ENCODE measurements around the gene INPP5D. TPM values are rescaled to one million over a fixed set of nuclear protein-coding genes. Genes with fewer than 3 reads are reported as not detected.

INPP5D gene
- total and polyA plus RNA-seq, 2 donors (not counting 1 experiment from before 2014, with no cell fraction given): 0.01 to 0.33 TPM

DNA sequence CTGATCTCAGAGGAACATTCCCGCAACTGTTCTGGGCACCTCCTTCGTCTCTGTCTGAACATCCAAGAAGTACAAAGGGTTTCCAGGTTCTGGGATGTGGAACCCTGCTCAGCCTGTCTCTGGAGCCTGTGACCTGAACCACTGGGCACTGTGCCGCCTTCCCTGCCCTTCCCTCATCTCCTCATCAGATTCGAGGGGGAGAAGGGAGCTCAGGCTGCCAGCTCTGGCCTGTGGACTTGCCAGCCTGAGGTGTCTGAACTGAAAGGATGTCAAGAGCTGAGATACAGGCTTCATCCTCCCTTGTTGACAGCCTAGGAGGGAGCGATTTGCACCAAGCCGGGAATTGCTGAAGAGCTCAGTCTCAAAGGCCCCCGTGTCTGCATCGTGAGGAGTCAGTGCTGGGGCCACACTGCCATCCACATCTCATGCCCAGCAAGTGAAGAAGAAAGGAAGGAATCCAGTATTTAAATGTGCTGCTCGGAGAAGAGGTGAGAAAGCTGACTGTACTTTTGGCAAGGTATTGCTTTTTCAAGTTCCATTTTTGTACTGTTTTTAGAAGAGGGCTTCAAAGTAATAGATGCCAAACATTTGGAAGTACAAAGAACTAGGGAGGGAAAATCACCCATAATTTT, 15.1 kb upstream of the INPP5D start:
- peak; percentile 38 for TF ChIP-seq EZH2 (IDR thresholded peaks at IDR 0.05; ENCODE audit: low read length, missing control alignments)
- TF ChIP-seq, protein P1, sequence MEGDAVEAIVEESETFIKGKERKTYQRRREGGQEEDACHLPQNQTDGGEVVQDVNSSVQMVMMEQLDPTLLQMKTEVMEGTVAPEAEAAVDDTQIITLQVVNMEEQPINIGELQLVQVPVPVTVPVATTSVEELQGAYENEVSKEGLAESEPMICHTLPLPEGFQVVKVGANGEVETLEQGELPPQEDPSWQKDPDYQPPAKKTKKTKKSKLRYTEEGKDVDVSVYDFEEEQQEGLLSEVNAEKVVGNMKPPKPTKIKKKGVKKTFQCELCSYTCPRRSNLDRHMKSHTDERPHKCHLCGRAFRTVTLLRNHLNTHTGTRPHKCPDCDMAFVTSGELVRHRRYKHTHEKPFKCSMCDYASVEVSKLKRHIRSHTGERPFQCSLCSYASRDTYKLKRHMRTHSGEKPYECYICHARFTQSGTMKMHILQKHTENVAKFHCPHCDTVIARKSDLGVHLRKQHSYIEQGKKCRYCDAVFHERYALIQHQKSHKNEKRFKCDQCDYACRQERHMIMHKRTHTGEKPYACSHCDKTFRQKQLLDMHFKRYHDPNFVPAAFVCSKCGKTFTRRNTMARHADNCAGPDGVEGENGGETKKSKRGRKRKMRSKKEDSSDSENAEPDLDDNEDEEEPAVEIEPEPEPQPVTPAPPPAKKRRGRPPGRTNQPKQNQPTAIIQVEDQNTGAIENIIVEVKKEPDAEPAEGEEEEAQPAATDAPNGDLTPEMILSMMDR (conservative IDR thresholded peaks at IDR 0.05 in 1 of 2, IDR thresholded peaks at IDR 0.05 in 1 of 2; ENCODE audit: low read depth in 1 of 2, low read length in 2 of 2): no peak
- H3K4me1 ChIP-seq (ENCODE audit: control insufficient read depth, extremely low read depth, insufficient read depth, low read length): no peaks in the 10 kb centered on the region
- H3K27ac ChIP-seq (ENCODE audit: insufficient read depth, low read length): no peak overlapping the region
- DNase-seq (ENCODE audit: low read depth in 2 of 2): no peak
- H4K20me1 ChIP-seq (ENCODE audit: control insufficient read depth, extremely low read depth, insufficient read depth, low read length): no peaks in the 10 kb centered on the region
- H3K79me2 ChIP-seq (ENCODE audit: control insufficient read depth, insufficient read depth, low read length): no peaks in the 10 kb centered on the region
- H3K36me3 ChIP-seq (ENCODE audit: control insufficient read depth, insufficient read depth, low read length): no peaks in the 10 kb centered on the region
- no peak overlapping the region for H3K9ac ChIP-seq (ENCODE audit: insufficient read depth, low read length)
- no peak overlapping the region for H2AFZ ChIP-seq (ENCODE audit: low read length)
- no peak overlapping the region for H3K4me3 ChIP-seq (replicated peaks in 1 of 4; ENCODE audit: control extremely low read depth in 1 of 4, insufficient read depth in 1 of 4, low read depth in 3 of 4, low read length in 4 of 4)
- peaks cover 4% of the 10 kb centered on the region for H3K27me3 ChIP-seq (ENCODE audit: control insufficient read depth, insufficient read depth, low read length)
- H3K9me3 ChIP-seq (ENCODE audit: control insufficient read depth, insufficient read depth, low read depth, low read length): no peaks in the 10 kb centered on the region
- H3K4me2 ChIP-seq (ENCODE audit: extremely low read depth, insufficient read depth, low read length): no peak overlapping the region

DNA sequence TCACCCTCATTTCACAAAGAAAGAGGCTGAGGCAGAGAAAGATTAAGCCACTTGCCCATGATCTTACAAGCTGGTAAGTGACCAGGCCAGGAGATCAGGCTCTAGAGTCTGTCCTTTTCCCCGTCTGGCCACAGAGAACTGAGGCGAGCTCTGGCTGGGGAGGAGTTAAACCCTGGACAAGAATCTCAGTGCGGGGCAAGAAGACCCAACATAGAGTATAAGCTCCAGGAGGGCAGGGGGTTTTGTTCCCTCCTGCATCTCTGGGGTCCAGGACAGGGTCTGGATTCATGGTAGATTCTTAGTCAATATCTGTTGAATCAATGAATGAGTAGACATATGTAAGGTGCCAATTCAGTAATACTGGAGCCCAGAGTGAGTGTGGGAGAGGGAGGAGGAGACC, 12.9 kb upstream of the INPP5D start:
- no peak for DNase-seq (ENCODE audit: low read depth in 2 of 2)
- no peaks in the 10 kb centered on the region for H4K20me1 ChIP-seq (ENCODE audit: control insufficient read depth, extremely low read depth, insufficient read depth, low read length)
- no peak overlapping the region for H2AFZ ChIP-seq (ENCODE audit: low read length)
- H3K36me3 ChIP-seq (ENCODE audit: control insufficient read depth, insufficient read depth, low read length): no peaks in the 10 kb centered on the region
- no peak overlapping the region for H3K9ac ChIP-seq (ENCODE audit: insufficient read depth, low read length)
- no peaks in the 10 kb centered on the region for H3K79me2 ChIP-seq (ENCODE audit: control insufficient read depth, insufficient read depth, low read length)
- H3K27ac ChIP-seq (ENCODE audit: insufficient read depth, low read length): no peak overlapping the region
- peaks cover 4% of the 10 kb centered on the region for H3K27me3 ChIP-seq (ENCODE audit: control insufficient read depth, insufficient read depth, low read length)
- H3K4me3 ChIP-seq (replicated peaks in 1 of 4; ENCODE audit: control extremely low read depth in 1 of 4, insufficient read depth in 1 of 4, low read depth in 3 of 4, low read length in 4 of 4): no peak overlapping the region
- no peak overlapping the region for H3K4me2 ChIP-seq (ENCODE audit: extremely low read depth, insufficient read depth, low read length)
- H3K4me1 ChIP-seq (ENCODE audit: control insufficient read depth, extremely low read depth, insufficient read depth, low read length): no peaks in the 10 kb centered on the region
- TF ChIP-seq, protein P1 (conservative IDR thresholded peaks at IDR 0.05 in 1 of 2, IDR thresholded peaks at IDR 0.05 in 1 of 2; ENCODE audit: low read depth in 1 of 2, low read length in 2 of 2): no peak
- no peak for TF ChIP-seq EZH2 (IDR thresholded peaks at IDR 0.05; ENCODE audit: low read length, missing control alignments)
- no peaks in the 10 kb centered on the region for H3K9me3 ChIP-seq (ENCODE audit: control insufficient read depth, insufficient read depth, low read depth, low read length)

DNA sequence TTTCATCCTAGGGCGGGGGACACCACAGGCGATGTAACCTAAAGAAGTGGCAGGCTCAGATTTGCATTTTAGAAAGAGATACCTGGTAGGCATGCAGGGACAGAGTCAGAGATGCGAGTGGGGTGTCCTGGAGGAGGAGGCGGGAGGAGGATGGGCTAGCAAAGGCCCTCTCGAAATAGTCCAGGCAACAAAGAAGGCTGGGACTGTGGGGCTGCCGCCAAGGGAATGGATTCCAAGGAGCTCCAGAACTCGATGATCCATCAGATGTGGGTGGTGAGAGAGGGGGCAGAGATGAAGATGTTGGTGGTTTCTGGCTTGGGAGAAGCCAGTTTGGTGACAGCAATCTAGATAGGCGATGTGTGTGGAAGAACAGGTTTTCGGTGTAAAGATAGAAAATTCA, 12.5 kb upstream of the INPP5D start:
- Histone ChIP-seq H3K4me3 (replicated peaks in 1 of 4; ENCODE audit: control extremely low read depth in 1 of 4, insufficient read depth in 1 of 4, low read depth in 3 of 4, low read length in 4 of 4) (no peak overlapping the region), H3K27ac (ENCODE audit: insufficient read depth, low read length) (no peak overlapping the region), H3K79me2 (ENCODE audit: control insufficient read depth, insufficient read depth, low read length) (no peaks in the 10 kb centered on the region), H3K9me3 (ENCODE audit: control insufficient read depth, insufficient read depth, low read depth, low read length) (no peaks in the 10 kb centered on the region), H4K20me1 (ENCODE audit: control insufficient read depth, extremely low read depth, insufficient read depth, low read length) (no peaks in the 10 kb centered on the region), H3K27me3 (ENCODE audit: control insufficient read depth, insufficient read depth, low read length) (peaks cover 4% of the 10 kb centered on the region), H3K36me3 (ENCODE audit: control insufficient read depth, insufficient read depth, low read length) (no peaks in the 10 kb centered on the region), H3K9ac (ENCODE audit: insufficient read depth, low read length) (no peak overlapping the region), H3K4me2 (ENCODE audit: extremely low read depth, insufficient read depth, low read length) (no peak overlapping the region), H3K4me1 (ENCODE audit: control insufficient read depth, extremely low read depth, insufficient read depth, low read length) (no peaks in the 10 kb centered on the region), H2AFZ (ENCODE audit: low read length) (no peak overlapping the region)
- no peak for DNase-seq (ENCODE audit: low read depth in 2 of 2)
- TF ChIP-seq, protein P1 (conservative IDR thresholded peaks at IDR 0.05 in 1 of 2, IDR thresholded peaks at IDR 0.05 in 1 of 2; ENCODE audit: low read depth in 1 of 2, low read length in 2 of 2): no peak
- TF ChIP-seq EZH2 (IDR thresholded peaks at IDR 0.05; ENCODE audit: low read length, missing control alignments): no peak

All from fibroblast of lung (primary cell).